GM12892 (cell line): ENCODE data around the gene CDKN1A.
"Not testable (repeated sequence)": the region's sequence is repeated elsewhere in the genome, so short reads cannot be mapped to it uniquely, and the experiment has no call there.

ENCODE experiments used
- DNase-seq: peaks from one replicate; pipeline ENCODE4 v3.0.0; 2011; ENCODE audit not compliant: insufficient read length
- FAIRE-seq: peaks from 2 replicates; lab custom pipeline; 2011; peaks lifted over from hg19 to GRCh38; lab: Jason Lieb, UNC
- POLR2A ChIP-seq: IDR thresholded peaks from 2 replicates; pipeline ENCODE4 v1.6.1; 2011; ENCODE audit warnings: low read depth, low read length, control low read depth
- POLR2AphosphoS5 ChIP-seq: IDR thresholded peaks from 2 replicates; pipeline ENCODE4 v1.6.1; 2011; ENCODE audit warnings: low read depth, low read length, control low read depth
- TAF1 ChIP-seq: IDR thresholded peaks from 2 replicates; pipeline ENCODE4 v1.6.1; 2011; ENCODE audit warnings: low read depth, mild to moderate bottlenecking, control low read depth, low read length, borderline replicate concordance

Gene CDKN1A

DNA sequence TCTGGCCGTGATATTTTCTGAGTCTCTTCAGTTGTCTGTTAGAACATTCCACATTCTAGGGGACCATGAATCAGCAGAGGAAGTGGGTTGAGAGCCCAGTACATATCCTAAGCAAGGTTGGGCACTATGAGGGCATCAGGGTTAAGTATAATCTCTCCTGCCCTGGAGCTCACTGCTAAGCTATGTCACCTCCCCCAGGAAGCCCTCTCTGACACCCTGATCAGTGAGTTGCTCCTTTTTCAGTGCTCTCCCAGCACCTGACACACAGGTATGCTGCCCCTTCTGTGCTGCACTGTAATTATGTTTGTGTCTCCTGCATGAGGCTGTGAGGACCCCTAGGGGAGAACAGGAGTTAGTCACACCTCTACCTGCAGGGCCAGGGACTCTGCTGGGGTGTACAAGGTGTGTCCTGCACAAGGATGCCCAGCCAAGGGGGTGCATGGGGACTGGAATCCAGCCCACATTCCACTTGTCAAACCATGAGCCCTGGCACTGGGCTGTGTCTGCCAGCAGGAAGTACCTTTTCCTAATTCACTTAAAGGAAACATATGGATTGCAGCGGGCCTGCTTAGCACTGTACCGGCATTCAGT, 23.0 kb downstream of the CDKN1A start:
- FAIRE-seq = no peak
- TF ChIP-seq TAF1 = no peak
- no peak for TF ChIP-seq POLR2A
- no peak for TF ChIP-seq POLR2AphosphoS5
- DNase-seq = no peak

DNA sequence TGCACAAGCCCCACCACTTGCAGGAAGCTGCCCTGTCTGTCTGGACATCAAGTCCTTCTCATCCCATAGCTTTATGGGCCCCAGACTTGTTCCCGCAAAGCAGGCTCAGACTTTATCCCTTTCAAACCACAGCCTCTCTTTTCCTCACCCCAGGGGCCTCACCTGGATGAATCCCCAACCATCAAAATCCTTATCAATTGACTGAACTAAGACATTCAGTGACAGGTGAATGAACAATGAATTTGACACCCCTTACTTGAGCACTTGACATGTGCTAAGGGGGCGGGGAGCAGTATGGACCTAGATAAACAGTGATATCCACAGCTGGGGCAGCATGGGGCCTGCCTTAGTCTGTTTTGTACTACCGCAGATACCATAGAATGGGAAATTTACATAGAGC, 24.1 kb downstream of the CDKN1A start:
- no peak for FAIRE-seq
- no peak for DNase-seq
- no peak for TF ChIP-seq POLR2AphosphoS5
- no peak for TF ChIP-seq POLR2A
- no peak for TF ChIP-seq TAF1

DNA sequence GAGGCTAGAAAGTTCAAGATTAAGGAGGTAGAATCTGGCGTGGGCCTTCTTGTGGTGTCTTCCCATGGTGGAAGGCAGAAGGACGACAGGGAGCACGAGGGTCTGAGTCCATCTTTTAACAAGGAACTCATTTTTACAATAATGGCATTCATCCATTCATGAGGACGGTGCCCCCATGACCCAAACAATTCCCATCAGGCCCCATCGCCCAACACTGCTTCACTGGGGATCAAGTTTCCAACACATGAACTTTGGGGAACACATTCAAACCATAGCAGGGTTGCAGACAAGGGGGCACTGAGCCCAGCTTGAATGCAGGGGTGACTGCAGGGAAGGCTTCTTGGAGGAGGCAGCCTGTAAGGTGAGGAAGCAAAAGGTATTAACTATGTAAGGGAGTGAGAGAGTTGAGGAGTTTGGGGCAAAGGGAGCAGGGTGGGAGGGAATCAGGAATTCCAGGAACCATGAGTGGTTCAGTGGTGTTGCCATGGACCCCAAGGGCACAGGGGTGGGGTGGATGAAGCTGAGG, 24.6 kb downstream of the CDKN1A start:
- TF ChIP-seq TAF1 (no peak), POLR2AphosphoS5 (no peak), POLR2A (no peak)
- FAIRE-seq (no peak), DNase-seq (no peak)

DNA sequence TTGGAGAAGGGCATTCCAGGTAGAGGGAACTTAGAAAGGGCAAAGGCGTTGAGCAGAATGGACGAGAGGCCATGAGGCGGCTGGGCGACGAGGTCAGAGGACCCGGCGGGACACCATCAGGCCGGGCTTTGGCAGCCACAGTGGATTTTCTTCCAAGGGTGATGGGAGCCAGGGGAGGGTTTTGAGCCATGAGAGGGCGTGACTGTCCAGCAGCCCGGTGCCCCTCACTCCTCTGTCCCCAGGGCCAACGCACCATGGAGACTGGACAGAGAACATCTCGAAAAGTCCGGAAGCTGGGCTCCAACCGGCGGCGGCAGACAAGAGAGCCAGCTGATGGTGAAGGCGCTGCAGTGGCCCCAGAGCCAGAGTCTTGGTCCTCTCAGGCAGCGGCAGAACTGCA, 25.5 kb downstream of the CDKN1A start:
- no peak for DNase-seq
- FAIRE-seq = no peak
- TF ChIP-seq POLR2AphosphoS5 (no peak), POLR2A (no peak), TAF1 (no peak)

DNA sequence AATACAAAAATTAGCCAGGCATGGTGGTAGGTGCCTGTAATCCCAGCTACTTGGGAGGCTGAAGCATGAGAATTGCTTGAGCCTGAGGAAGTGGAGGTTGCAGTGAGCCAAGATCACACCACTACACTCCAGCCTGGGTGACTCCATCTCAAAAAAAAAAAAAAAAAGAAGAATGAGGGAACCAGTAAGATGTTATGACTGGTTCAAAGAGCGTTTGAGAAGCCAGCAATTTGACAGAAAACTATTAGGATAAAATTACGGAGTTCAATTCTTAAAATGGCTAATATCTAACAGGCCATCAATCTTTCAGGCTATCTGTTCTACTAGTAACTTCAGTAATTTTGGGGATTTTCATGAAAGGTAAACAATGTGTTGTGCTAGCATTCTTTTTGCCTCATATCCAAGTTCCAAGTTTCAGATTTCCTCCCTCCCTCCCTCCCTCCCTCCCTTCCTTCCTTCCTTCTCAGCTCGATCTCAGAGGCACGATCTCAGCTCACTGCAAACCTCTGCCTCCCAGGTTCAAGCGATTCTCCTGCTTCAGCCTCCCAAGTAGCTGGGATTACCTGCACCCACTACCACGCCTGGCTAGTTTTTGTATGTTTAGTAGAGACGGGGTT, 26.6 kb downstream of the CDKN1A start:
- not testable (repeated sequence) for DNase-seq, FAIRE-seq

DNA sequence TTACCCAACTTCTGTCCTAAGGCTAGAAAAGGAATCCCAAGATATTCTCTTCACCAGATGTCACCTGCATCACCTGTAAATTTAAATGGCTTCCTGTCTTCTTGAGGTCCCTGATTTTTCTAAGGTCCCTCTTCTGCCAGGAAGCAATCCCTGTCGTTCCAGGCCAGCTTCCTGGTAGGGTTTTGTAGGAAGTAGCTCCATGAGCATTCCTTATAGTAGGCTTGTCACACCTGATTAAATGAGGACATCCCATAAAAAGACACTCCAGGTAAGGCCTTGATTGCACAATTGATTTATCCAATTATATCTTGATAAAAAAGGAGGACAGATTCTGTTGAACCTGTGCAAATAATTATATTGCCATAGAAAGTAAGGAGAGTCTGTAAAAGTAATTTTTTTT, 27.8 kb downstream of the CDKN1A start:
- no peak for TF ChIP-seq POLR2AphosphoS5
- no peak for TF ChIP-seq TAF1
- no peak for TF ChIP-seq POLR2A
- no peak for FAIRE-seq
- DNase-seq = no peak

DNA sequence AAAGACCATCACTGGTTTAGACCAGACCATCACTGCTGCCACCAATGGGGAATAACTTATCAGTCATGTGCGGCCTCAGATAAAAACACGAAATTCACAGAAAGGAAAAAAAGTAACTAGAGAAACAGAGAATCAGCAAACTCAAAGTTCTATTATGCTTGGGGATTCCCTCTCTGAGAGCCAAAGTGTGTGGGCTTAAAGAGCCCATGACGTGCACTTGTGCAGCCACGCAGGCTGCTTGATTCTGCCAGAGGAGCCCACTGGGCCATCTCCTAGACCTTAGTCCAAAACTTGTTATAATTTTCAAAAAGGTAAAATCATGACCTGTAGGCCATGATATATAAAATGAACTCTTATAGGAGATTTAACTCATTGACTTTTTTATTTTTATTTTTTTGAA, 34.3 kb downstream of the CDKN1A start:
- DNase-seq = no peak
- no peak for FAIRE-seq
- TF ChIP-seq POLR2AphosphoS5 (no peak), TAF1 (no peak)

DNA sequence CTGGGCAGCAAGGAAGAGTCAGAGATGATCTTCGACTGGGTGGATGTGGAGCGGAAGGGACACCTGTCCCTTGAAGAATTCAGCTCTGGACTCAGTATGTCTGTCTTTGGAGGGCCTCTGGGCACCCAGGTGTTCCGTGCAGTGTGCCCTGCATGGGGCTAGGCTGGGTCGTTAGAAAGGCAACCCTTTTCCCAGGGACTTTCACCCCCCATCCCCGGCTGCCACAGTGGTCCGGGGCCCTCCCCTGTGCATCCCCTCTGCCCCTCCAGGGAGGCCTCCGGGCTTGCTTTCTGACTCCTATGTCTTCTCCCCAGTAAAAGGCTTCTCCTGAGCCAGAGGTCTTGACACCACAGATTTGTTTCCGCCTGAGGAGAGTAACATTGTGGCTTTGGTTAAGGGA, 35.3 kb downstream of the CDKN1A start:
- no peak for DNase-seq
- no peak for FAIRE-seq
- TF ChIP-seq POLR2AphosphoS5 = no peak

DNA sequence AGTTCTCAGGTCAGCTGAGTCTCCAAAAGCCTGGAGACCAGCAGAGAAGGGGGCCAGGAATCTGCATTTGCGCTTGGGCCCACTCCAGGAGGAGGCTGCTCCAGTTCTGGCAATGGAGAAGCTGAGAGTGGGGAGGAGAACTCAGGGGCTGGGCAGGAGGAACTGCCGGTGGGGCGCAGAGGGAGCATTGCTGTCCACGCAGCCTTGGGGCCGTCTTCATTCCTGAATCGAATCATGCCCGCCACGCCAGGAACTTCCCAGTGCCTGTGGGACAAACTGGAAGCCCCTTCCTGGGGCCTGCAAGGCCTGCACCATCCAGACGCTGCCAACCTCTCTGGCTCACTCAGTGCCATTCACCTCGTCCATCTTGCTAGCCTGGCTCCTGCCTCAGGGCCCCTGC, 36.0 kb downstream of the CDKN1A start:
- DNase-seq (no peak), FAIRE-seq (no peak)

DNA sequence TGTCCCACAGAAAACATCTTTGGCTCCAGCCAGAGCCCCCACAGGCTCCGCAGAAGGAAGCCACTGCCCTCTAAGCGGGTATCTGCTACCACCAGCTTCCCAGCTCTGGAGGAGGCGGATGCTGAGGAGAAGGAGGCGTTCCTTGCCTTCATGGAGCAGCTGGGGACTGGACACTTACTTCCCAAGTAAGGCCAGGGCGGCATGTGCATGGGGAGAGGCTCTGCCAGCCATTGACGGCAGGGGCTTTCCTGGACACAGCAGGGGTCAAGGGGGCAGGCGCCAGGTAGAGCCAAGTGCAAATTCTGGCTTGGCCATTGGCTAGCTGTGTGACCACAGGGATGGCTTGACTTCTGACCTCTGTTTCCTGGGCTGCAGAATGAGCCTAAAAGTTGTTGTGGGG, 37.0 kb downstream of the CDKN1A start:
- no peak for TF ChIP-seq POLR2AphosphoS5
- no peak for TF ChIP-seq TAF1
- TF ChIP-seq POLR2A = no peak
- DNase-seq = no peak
- no peak for FAIRE-seq

More for the DNA sequence above, 36.0 kb downstream of the CDKN1A start:
- TF ChIP-seq POLR2A (no peak), POLR2AphosphoS5 (no peak), TAF1 (no peak)

DNA sequence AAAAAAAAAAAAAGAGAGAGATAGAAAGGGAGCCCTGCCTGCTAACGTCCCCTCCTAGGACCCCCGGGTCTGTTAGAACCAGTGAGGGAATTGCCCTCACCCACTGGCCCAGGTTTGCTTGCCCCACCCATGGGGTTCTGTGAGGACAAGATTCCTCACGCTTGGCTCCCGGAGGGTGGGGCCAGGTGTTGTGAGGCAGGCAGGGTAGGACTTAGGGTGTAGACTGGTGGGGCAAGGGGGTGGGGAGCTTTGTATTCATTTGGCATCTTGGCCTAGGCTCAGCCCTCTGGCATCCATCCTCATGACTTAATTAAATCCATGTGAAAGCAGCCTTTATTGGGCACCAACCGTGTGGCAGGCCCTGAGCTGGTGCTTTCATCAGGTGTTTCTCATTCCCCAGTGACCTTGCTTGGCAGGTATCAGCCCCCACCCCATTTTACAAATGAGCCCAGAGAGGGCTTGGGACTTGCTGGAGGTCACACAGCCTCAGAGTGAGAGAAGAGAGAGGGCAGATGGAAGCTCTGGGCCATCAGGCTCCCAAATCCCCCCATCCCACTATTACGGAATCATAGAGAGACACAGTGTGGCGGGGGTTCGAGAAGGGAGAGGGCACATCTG, 38.1 kb downstream of the CDKN1A start:
- TF ChIP-seq POLR2A (no peak), POLR2AphosphoS5 (no peak), TAF1 (no peak)
- DNase-seq = no peak
- FAIRE-seq = no peak

DNA sequence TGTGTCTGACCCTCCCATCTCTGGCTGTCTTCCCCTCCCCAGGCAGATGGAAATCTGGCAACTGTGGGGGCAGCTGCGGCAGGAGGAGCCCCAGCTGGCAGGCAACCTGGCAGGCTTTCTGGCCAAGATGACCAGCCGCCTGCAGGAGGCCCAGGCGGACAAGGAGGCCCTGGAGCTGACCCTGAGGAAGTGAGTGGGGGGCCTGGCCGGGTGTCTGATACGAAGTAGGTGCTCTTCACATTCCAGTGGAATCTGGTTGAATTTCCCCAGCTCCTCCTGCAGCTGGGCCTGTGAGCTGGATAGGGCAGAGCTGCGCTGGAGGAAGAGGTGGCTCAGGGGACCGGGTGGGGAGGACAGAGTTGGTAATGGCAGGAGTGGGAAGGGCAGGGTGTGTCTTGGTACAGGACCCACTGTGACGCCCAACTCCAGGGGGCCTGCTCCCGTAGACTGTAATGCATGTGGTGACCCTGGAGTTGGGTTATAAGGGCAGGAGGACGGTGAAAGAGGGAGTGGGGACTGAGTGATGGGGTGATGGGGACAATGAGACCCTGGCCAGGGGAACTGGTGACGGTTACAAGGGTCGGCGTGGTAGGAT, 38.8 kb downstream of the CDKN1A start:
- FAIRE-seq (no peak), DNase-seq (no peak)

More for the DNA sequence above, 38.8 kb downstream of the CDKN1A start:
- no peak for TF ChIP-seq TAF1
- TF ChIP-seq POLR2A = no peak
- TF ChIP-seq POLR2AphosphoS5 = no peak
